IMR-90 (cell line): Measurements from ENCODE around the gene ELAVL4. TPM values are rescaled to one million over a fixed set of nuclear protein-coding genes. Genes with fewer than 3 reads are reported as not detected.

ENCODE experiments used
- ATAC-seq: fragments of 200-7000 bp; cut with Tn5 transposase; 2 replicates; pipeline ENCODE4 v1.9.1; 2020; ENCODE audit warnings: low read depth, mild to moderate bottlenecking, moderate library complexity
- BruUV-seq: library from RNA; stranded (reverse); fragments of 400-500 nt; replicated peaks from 2 replicates; lab custom pipeline; 2021; lab: Mats Ljungman, UMichigan
- CTCF ChIA-PET: fragments of 300-600 bp; formaldehyde crosslinking; extraction: SDS; loops from one replicate; lab custom pipeline; 2021; ENCODE audit warnings: antibody characterized with exemption; lab: Yijun Ruan, JAX
- POLR2A ChIA-PET: fragments of 300-600 bp; sonication (Branson Sonifier 250); formaldehyde crosslinking; loops from one replicate; lab custom pipeline; 2022; ENCODE audit warnings: antibody characterized with exemption; ENCODE audit not compliant: unreplicated experiment; lab: Charles Lee
- DNase-seq: peaks from one replicate; pipeline ENCODE4 v3.0.0; 2013
- H2AFZ ChIP-seq: replicated peaks from 2 replicates; pipeline ENCODE3; 2013; ENCODE audit warnings: low read length, mild to moderate bottlenecking; ENCODE audit not compliant: poor library complexity
- H2AK5ac ChIP-seq: 2 replicates; pipeline ENCODE4 v1.6.1; 2013; ENCODE audit warnings: low read depth, low read length, inconsistent platforms
- H2AK9ac ChIP-seq: replicated peaks from 2 replicates; pipeline ENCODE3; 2013; ENCODE audit warnings: mild to moderate bottlenecking, low read depth, low read length, moderate library complexity; ENCODE audit not compliant: poor library complexity
- H2BK120ac ChIP-seq: 2 replicates; pipeline ENCODE4 v1.6.1; 2013; ENCODE audit warnings: low read depth, low read length, inconsistent platforms
- H2BK15ac ChIP-seq: 3 replicates; pipeline ENCODE4 v1.6.1; 2013; ENCODE audit warnings: low read depth, low read length, inconsistent platforms
- H2BK20ac ChIP-seq: 2 replicates; pipeline ENCODE4 v1.6.1; 2013; ENCODE audit warnings: low read depth, mild to moderate bottlenecking, inconsistent platforms, low read length, moderate library complexity
- H2BK5ac ChIP-seq: 2 replicates; pipeline ENCODE4 v1.6.1; 2013; ENCODE audit warnings: mild to moderate bottlenecking, low read depth, low read length, inconsistent platforms; ENCODE audit not compliant: poor library complexity, severe bottlenecking
- H3K14ac ChIP-seq: replicated peaks from 2 replicates; pipeline ENCODE4 v1.6.1; 2013; ENCODE audit warnings: low read depth, low read length, inconsistent platforms
- H3K18ac ChIP-seq: 2 replicates; pipeline ENCODE4 v1.6.1; 2013; ENCODE audit warnings: low read depth, low read length, control low read depth
- H3K23ac ChIP-seq: 2 replicates; pipeline ENCODE4 v1.6.1; 2013; ENCODE audit warnings: low read depth, low read length, inconsistent platforms
- H3K27ac ChIP-seq: 2 replicates; pipeline ENCODE4 v1.5.1; 2013; ENCODE audit warnings: mild to moderate bottlenecking, control low read depth, low read length; ENCODE audit not compliant: insufficient read depth
- H3K27me3 ChIP-seq: 2 replicates; pipeline ENCODE4 v1.6.1; 2013; ENCODE audit warnings: low read length; ENCODE audit not compliant: control insufficient read depth, insufficient read depth
- H3K36me3 ChIP-seq: 2 replicates; pipeline ENCODE4 v1.6.1; 2013; ENCODE audit warnings: low read length, mixed read lengths; ENCODE audit not compliant: control insufficient read depth, insufficient read depth
- H3K4ac ChIP-seq: 2 replicates; pipeline ENCODE4 v1.6.1; 2013; ENCODE audit warnings: low read depth, low read length, inconsistent platforms
- H3K4me1 ChIP-seq: 2 replicates; pipeline ENCODE4 v1.6.1; 2013; ENCODE audit warnings: low read length, mixed read lengths; ENCODE audit not compliant: control insufficient read depth, insufficient read depth
- H3K4me2 ChIP-seq: 2 replicates; pipeline ENCODE4 v1.6.1; 2013; ENCODE audit warnings: low read depth, mild to moderate bottlenecking, control low read depth, low read length, moderate library complexity
- H3K4me3 ChIP-seq: 2 replicates; pipeline ENCODE4 v1.5.1; 2013; ENCODE audit warnings: low read depth, mild to moderate bottlenecking, control low read depth, low read length, moderate library complexity; ENCODE audit not compliant: insufficient read depth
- H3K56ac ChIP-seq: 2 replicates; pipeline ENCODE4 v1.6.1; 2013; ENCODE audit warnings: low read length, inconsistent platforms; ENCODE audit not compliant: insufficient read depth; ENCODE audit errors: extremely low read depth
- H3K79me1 ChIP-seq, 2 experiments: 2 replicates each; pipeline ENCODE4 v1.6.1; 2013; ENCODE audit warnings: low read length in 2 of 2, inconsistent platforms in 1 of 2, low read depth in 1 of 2
- H3K9ac ChIP-seq: 2 replicates; pipeline ENCODE4 v1.6.1; 2013; ENCODE audit warnings: low read depth, low read length, control low read depth
- H3K9me1 ChIP-seq: 2 replicates; pipeline ENCODE4 v1.6.1; 2013; ENCODE audit warnings: low read length, inconsistent platforms; ENCODE audit not compliant: insufficient read depth
- H3K9me3 ChIP-seq: 2 replicates; pipeline ENCODE4 v1.6.1; 2013; ENCODE audit warnings: low read length; ENCODE audit not compliant: control insufficient read depth, insufficient read depth
- H4K20me1 ChIP-seq: 2 replicates; pipeline ENCODE4 v1.6.1; 2013; ENCODE audit warnings: low read length, inconsistent platforms; ENCODE audit not compliant: insufficient read depth
- H4K5ac ChIP-seq: 2 replicates; pipeline ENCODE4 v1.6.1; 2013; ENCODE audit warnings: mild to moderate bottlenecking, low read depth, low read length, control low read depth
- H4K8ac ChIP-seq, 2 experiments: 2 replicates each; pipeline ENCODE4 v1.6.1; 2013; ENCODE audit warnings: low read depth in 2 of 2, low read length in 2 of 2, control low read depth in 1 of 2, inconsistent platforms in 1 of 2
- H4K91ac ChIP-seq: 2 replicates; pipeline ENCODE4 v1.6.1; 2013; ENCODE audit warnings: low read depth, low read length, inconsistent platforms; ENCODE audit not compliant: insufficient read depth
- BHLHE40 ChIP-seq: fragments of 150-350 bp; IDR thresholded peaks from 2 replicates; pipeline ENCODE4 v1.6.1; 2016; ENCODE audit warnings: mild to moderate bottlenecking, low read depth, low read length
- CEBPB ChIP-seq: IDR thresholded peaks from 2 replicates; pipeline ENCODE4 v1.6.1; 2012; ENCODE audit warnings: low read depth, low read length, improper control_type of control experiment
- CHD1 ChIP-seq: IDR thresholded peaks from 2 replicates; pipeline ENCODE4 v1.6.1; 2012; ENCODE audit warnings: low read depth, low read length, improper control_type of control experiment
- FOS ChIP-seq: fragments of 150-350 bp; IDR thresholded peaks from 2 replicates; pipeline ENCODE4 v1.6.1; 2016; ENCODE audit warnings: low read depth, low read length
- MAFK ChIP-seq: IDR thresholded peaks from 2 replicates; pipeline ENCODE4 v1.6.1; 2012; ENCODE audit warnings: low read depth, low read length, improper control_type of control experiment
- MAZ ChIP-seq: IDR thresholded peaks from 2 replicates; pipeline ENCODE4 v1.6.1; 2012; ENCODE audit warnings: low read depth, mild to moderate bottlenecking, low read length, improper control_type of control experiment, moderate library complexity, borderline replicate concordance
- MXI1 ChIP-seq: IDR thresholded peaks from 2 replicates; pipeline ENCODE4 v1.6.1; 2012; ENCODE audit warnings: low read depth, mild to moderate bottlenecking, low read length, moderate library complexity, borderline replicate concordance
- NFE2L2 ChIP-seq: fragments of 150-350 bp; IDR thresholded peaks from 2 replicates; pipeline ENCODE4 v1.6.1; 2016; ENCODE audit warnings: low read depth, mild to moderate bottlenecking, low read length
- POLR2A ChIP-seq: IDR thresholded peaks from 2 replicates; pipeline ENCODE4 v1.6.1; 2012; ENCODE audit warnings: mild to moderate bottlenecking, low read depth, low read length
- RAD21 ChIP-seq: IDR thresholded peaks from 2 replicates; pipeline ENCODE4 v1.6.1; 2012; ENCODE audit warnings: low read length, improper control_type of control experiment
- RCOR1 ChIP-seq: IDR thresholded peaks from 2 replicates; pipeline ENCODE4 v1.6.1; 2012; ENCODE audit warnings: mild to moderate bottlenecking, low read length, improper control_type of control experiment; ENCODE audit not compliant: insufficient replicate concordance
- RFX5 ChIP-seq: IDR thresholded peaks from 2 replicates; pipeline ENCODE4 v1.8.0; 2012; ENCODE audit warnings: low read depth, mild to moderate bottlenecking, low read length, moderate library complexity
- SMC3 ChIP-seq: fragments of 150-350 bp; IDR thresholded peaks from 2 replicates; pipeline ENCODE4 v1.6.1; 2016; ENCODE audit warnings: low read depth, mild to moderate bottlenecking, antibody characterized with exemption, low read length, moderate library complexity
- WGBS, 2 experiments: methylation state at CpG; one replicate each; pipeline versions ENCODE4 v1.1.5 to v1.1.7; 2013; ENCODE audit warnings: missing lambda C conversion rate in 2 of 2; ENCODE audit not compliant: insufficient read length in 1 of 2; ENCODE audit errors: extremely low coverage in 2 of 2; 5-methylcytosine and 5-hydroxymethylcytosine counted together
- dilution Hi-C: fragments of 300-500 bp; cut with HindIII; formaldehyde crosslinking; loops from one replicate; pipeline ENCODE4 v1.14.3; 2018; ENCODE audit warnings: low sequenced_read_pairs; ENCODE audit not compliant: unreplicated experiment
- in situ Hi-C: fragments of 300-500 bp; cut with MboI; formaldehyde crosslinking; loops from 3 replicates; pipeline ENCODE4 v1.14.3; 2019; ENCODE audit warnings: low sequenced_read_pairs, inconsistent platforms, mixed read lengths
- intact Hi-C: fragments of 100-400 bp; cut with micrococcal nuclease; formaldehyde crosslinking; loops from 2 replicates; pipeline ENCODE4 v1.10.0; 2022
- polyA plus RNA-seq, 3 experiments: library from polyadenylated mRNA; depleted of rRNA; stranded (reverse); fragments of >200 nt; gene quantifications; 2 replicates each; pipeline ENCODE4 v1.2.3, GENCODE V29; 2012; ENCODE audit warnings: low replicate concordance in 1 of 3
- total RNA-seq: library from RNA; depleted of rRNA; stranded (reverse); fragments of >200 nt; gene quantifications from 2 replicates; pipeline ENCODE4 v1.2.3, GENCODE V29; 2012
- TF ChIP-seq, protein P1 (sequence below): conservative IDR thresholded peaks from 2 replicates; pipeline ENCODE4 v1.5.1; 2012; ENCODE audit warnings: mild to moderate bottlenecking, low read depth, low read length, improper control_type of control experiment
- TF ChIP-seq, protein P2 (sequence below): fragments of 150-350 bp; IDR thresholded peaks from 2 replicates; pipeline ENCODE4 v1.6.1; 2017; ENCODE audit warnings: mild to moderate bottlenecking, antibody characterized with exemption, low read length, low read depth
- TF ChIP-seq, protein P3 (sequence below): fragments of 150-350 bp; IDR thresholded peaks from 2 replicates; pipeline ENCODE4 v1.6.1; 2016; ENCODE audit warnings: low read depth, mild to moderate bottlenecking, low read length, moderate library complexity, borderline replicate concordance

Gene ELAVL4
- total and polyA plus RNA-seq, 2 of the 4 experiments (the other 2 are of a cell fraction) = not detected

GRCh38 chr1:50193002-50193401, 84.3 kb downstream of the ELAVL4 start:
- H3K4me3 ChIP-seq = no peak overlapping the region
- CTCF ChIA-PET = no interaction called here
- H3K9me1 ChIP-seq = no peaks in the 10 kb centered on the region
- H2BK5ac ChIP-seq = no peak overlapping the region
- H3K9ac ChIP-seq = no peak overlapping the region
- H2AFZ ChIP-seq = no peak overlapping the region
- WGBS, 2 experiments = 20% methylated on average over 2 of the region's 3 CpGs; no CpG with 5 or more reads in 1 of the 2 experiments
- H3K4me2 ChIP-seq = no peak overlapping the region
- H3K18ac ChIP-seq = no peak overlapping the region
- no peak overlapping the region for H2BK20ac ChIP-seq
- no peaks in the 10 kb centered on the region for H3K36me3 ChIP-seq
- peaks cover 2% of the 10 kb centered on the region; the same call in 1 of the 2 replicates for H3K9me3 ChIP-seq
- no peak overlapping the region for H4K5ac ChIP-seq
- no peaks in the 10 kb centered on the region for H3K4me1 ChIP-seq
- in situ Hi-C loops (no loop called here), intact Hi-C loops (no loop called here), dilution Hi-C loops (no loop called here)
- H3K4ac ChIP-seq = no peak overlapping the region
- H3K14ac ChIP-seq = no peak overlapping the region
- no peak overlapping the region for H2BK120ac ChIP-seq
- no peak overlapping the region for H3K27ac ChIP-seq
- H3K79me1 ChIP-seq = no peaks in the 10 kb centered on the region
- no peak overlapping the region for H2AK9ac ChIP-seq
- ATAC-seq (no peak), DNase-seq (no peak)
- H2AK5ac ChIP-seq = no peak overlapping the region
- TF ChIP-seq MAZ (no peak), POLR2A (no peak), RAD21 (no peak), FOS (no peak), RCOR1 (no peak), CEBPB (no peak), CHD1 (no peak), NFE2L2 (no peak), BHLHE40 (no peak), MXI1 (no peak), MAFK (no peak), RFX5 (no peak), SMC3 (no peak)
- TF ChIP-seq, protein P1, sequence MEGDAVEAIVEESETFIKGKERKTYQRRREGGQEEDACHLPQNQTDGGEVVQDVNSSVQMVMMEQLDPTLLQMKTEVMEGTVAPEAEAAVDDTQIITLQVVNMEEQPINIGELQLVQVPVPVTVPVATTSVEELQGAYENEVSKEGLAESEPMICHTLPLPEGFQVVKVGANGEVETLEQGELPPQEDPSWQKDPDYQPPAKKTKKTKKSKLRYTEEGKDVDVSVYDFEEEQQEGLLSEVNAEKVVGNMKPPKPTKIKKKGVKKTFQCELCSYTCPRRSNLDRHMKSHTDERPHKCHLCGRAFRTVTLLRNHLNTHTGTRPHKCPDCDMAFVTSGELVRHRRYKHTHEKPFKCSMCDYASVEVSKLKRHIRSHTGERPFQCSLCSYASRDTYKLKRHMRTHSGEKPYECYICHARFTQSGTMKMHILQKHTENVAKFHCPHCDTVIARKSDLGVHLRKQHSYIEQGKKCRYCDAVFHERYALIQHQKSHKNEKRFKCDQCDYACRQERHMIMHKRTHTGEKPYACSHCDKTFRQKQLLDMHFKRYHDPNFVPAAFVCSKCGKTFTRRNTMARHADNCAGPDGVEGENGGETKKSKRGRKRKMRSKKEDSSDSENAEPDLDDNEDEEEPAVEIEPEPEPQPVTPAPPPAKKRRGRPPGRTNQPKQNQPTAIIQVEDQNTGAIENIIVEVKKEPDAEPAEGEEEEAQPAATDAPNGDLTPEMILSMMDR = no peak
- TF ChIP-seq, protein P2, sequence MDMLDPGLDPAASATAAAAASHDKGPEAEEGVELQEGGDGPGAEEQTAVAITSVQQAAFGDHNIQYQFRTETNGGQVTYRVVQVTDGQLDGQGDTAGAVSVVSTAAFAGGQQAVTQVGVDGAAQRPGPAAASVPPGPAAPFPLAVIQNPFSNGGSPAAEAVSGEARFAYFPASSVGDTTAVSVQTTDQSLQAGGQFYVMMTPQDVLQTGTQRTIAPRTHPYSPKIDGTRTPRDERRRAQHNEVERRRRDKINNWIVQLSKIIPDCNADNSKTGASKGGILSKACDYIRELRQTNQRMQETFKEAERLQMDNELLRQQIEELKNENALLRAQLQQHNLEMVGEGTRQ = no peak
- TF ChIP-seq, protein P3, sequence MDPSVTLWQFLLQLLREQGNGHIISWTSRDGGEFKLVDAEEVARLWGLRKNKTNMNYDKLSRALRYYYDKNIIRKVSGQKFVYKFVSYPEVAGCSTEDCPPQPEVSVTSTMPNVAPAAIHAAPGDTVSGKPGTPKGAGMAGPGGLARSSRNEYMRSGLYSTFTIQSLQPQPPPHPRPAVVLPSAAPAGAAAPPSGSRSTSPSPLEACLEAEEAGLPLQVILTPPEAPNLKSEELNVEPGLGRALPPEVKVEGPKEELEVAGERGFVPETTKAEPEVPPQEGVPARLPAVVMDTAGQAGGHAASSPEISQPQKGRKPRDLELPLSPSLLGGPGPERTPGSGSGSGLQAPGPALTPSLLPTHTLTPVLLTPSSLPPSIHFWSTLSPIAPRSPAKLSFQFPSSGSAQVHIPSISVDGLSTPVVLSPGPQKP = no peak
- H3K27me3 ChIP-seq = no peaks in the 10 kb centered on the region
- no peaks in the 10 kb centered on the region for H4K20me1 ChIP-seq
- no peak overlapping the region for H2BK15ac ChIP-seq
- no peak overlapping the region for H4K91ac ChIP-seq
- no peak overlapping the region for H3K23ac ChIP-seq
- BruUV-seq = no TSS peak
- no peak overlapping the region for H3K56ac ChIP-seq
- H4K8ac ChIP-seq = no peak overlapping the region
- POLR2A ChIA-PET = no interaction called here
